Neuron (in vitro differentiated cells): ENCODE data around the gene BET1L.

ENCODE experiments used
- H2AFZ ChIP-seq: one replicate; pipeline ENCODE4 v1.6.1; 2013; ENCODE audit warnings: low read depth, mild to moderate bottlenecking, inconsistent platforms, low read length, moderate library complexity
- H3K27me3 ChIP-seq: one replicate; pipeline ENCODE4 v1.6.1; 2013; ENCODE audit warnings: low read length; ENCODE audit not compliant: insufficient read depth
- H3K36me3 ChIP-seq: one replicate; pipeline ENCODE4 v1.6.1; 2013; ENCODE audit warnings: low read length; ENCODE audit not compliant: insufficient read depth
- H3K4me1 ChIP-seq: one replicate; pipeline ENCODE4 v1.6.1; 2013; ENCODE audit warnings: low read length; ENCODE audit not compliant: insufficient read depth
- H3K4me3 ChIP-seq: 2 replicates; pipeline ENCODE4 v1.5.1; 2013; ENCODE audit warnings: mild to moderate bottlenecking, low read length, moderate library complexity
- H3K9me3 ChIP-seq: one replicate; pipeline ENCODE4 v1.6.1; 2013; ENCODE audit warnings: low read length

The BET1L gene

GRCh38 chr11:211741-212140, 4.5 kb upstream of the BET1L start:
- Histone ChIP-seq H2AFZ (no peak overlapping the region), H3K27me3 (no peaks in the 10 kb centered on the region), H3K4me3 (no peak overlapping the region), H3K4me1 (peaks cover 18% of the 10 kb centered on the region), H3K9me3 (no peaks in the 10 kb centered on the region), H3K36me3 (peaks cover 66% of the 10 kb centered on the region)

DNA sequence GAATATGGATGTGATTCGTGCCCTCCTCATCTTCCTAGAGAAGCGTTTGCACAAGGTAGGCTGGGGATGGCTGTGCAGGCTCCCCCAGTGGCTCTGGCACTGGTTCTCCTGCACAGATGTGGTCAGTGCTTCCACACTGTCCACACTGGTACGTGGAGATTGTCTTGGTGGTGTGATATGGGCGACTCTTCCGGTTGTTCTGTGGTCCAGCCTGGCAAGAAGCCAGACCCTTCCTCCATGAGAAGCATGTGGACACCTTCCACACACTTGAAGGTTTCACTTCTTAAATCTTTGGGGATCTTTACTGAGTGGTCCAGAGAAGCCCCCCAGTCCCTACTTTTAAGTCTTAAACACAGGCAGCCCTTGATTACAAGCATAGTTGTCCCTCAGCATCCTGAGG, 4.1 kb upstream of the BET1L start:
- Histone ChIP-seq H3K4me3 (no peak overlapping the region), H3K9me3 (no peaks in the 10 kb centered on the region), H2AFZ (no peak overlapping the region), H3K36me3 (peaks cover 62% of the 10 kb centered on the region), H3K27me3 (no peaks in the 10 kb centered on the region), H3K4me1 (peaks cover 21% of the 10 kb centered on the region)

- H3K36me3 ChIP-seq, result peaks cover 60% of the 10 kb centered on the region
- no peak overlapping the region for H2AFZ ChIP-seq
- no peak overlapping the region for H3K4me3 ChIP-seq
- peaks cover 26% of the 10 kb centered on the region for H3K4me1 ChIP-seq
- no peaks in the 10 kb centered on the region for H3K9me3 ChIP-seq
- no peaks in the 10 kb centered on the region for H3K27me3 ChIP-seq
Measured at GRCh38 chr11:210803-211180, 3.6 kb upstream of the BET1L start.

DNA sequence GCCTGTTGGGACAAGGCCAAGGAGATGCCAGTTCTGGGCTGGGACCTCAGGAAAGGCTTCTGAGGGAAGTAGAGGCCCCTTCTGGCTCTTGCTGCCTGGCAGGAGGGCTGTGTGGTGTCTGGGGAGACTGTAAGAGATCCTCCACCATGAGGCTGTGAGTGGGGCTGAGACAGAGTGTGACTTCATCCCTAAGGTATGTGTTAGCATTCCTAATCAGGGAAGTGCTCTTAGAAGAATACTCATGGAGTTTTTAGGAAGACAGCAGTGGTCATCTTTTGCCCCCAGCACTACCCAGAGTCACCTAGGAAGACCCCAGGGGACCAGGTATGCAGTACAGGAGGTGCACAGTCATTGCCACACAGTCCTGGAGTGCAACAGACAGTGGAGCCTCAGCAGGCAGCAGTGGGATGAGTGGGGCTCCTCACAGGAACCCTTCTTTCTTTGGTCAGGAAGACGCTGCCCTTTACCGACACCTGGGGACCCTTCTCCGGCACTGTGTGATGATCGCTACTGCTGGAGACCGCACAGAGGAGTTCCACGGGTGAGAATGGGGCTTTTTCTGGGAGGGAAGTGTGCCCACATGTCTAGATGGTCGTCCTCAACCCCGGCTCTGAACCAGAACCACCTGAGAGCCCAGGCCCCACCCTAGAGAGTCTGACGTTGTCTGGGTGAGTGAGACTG, 3.1 kb upstream of the BET1L start:
- Histone ChIP-seq H3K4me1 (peaks cover 28% of the 10 kb centered on the region), H3K27me3 (no peaks in the 10 kb centered on the region), H2AFZ (no peak overlapping the region), H3K4me3 (peak overlapping the region; percentile 60), H3K36me3 (peaks cover 60% of the 10 kb centered on the region), H3K9me3 (no peaks in the 10 kb centered on the region)

GRCh38 chr11:209275-210121, 2.3 kb upstream of the BET1L start:
- H3K4me3 ChIP-seq, result peak overlapping the region; percentile 60
- H2AFZ ChIP-seq, result no peak overlapping the region
- peaks cover 28% of the 10 kb centered on the region for H3K4me1 ChIP-seq
- peaks cover 60% of the 10 kb centered on the region for H3K36me3 ChIP-seq
- H3K27me3 ChIP-seq, result no peaks in the 10 kb centered on the region
- H3K9me3 ChIP-seq, result no peaks in the 10 kb centered on the region

DNA sequence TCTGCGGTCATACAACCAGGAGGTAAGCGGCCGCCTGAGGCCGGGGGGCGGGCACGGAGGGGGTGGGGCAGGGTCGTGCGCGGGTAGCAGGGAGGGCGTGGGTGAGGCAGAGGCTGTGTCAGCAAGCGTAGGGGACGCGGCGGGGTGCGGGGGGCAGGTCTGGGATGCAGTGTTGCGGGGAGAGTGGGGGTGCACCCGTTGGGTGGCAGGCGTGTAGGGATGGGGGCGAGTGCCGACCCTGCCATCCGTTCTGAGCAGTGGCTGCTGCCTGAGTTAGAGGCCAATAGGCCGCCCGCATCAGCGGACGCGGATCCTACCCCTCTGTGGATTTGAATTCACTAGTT, 1.7 kb upstream of the BET1L start:
- no peak overlapping the region for H2AFZ ChIP-seq

DNA sequence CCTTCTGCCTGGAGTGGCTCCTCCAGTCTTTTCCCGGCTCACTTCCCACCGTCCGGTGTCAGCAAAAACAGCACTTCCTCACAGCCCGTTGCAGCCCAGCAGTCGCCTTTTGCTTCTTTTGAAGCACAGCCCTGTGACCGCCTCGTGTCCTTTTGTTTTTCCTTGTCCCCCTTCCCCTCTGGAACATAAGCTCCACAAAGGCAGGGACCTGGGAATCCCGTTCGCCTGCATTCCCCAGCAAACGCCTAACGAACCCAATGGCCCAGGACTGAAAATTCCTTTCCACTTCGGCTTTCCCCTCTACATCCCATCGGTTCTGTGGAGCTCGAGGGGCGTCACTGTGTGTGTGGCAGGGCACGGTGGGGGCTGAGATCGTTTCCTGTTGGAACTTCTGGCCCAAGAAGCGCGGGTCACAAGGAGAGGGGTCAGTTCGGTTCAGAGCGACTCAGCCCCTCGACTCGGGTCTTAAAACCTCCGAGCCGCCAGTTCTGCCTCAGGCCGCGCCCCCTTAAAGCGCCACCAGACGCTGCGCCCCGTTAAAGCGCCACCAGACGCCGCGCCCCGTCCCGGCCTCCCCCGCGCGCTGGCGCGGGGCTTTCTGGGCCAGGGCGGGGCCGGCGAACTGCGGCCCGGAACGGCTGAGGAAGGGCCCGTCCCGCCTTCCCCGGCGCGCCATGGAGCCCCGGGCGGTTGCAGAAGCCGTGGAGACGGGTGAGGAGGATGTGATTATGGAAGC, 1.1 kb upstream of the BET1L start:
- Histone ChIP-seq H3K27me3 (no peaks in the 10 kb centered on the region), H3K36me3 (peaks cover 60% of the 10 kb centered on the region), H3K4me3 (peak overlapping the region; percentile 60), H2AFZ (no peak overlapping the region), H3K4me1 (peaks cover 28% of the 10 kb centered on the region), H3K9me3 (no peaks in the 10 kb centered on the region)

More for the DNA sequence above, 1.7 kb upstream of the BET1L start:
- H3K4me1 ChIP-seq, result peaks cover 28% of the 10 kb centered on the region
- H3K4me3 ChIP-seq, result peak overlapping the region; percentile 60
- H3K36me3 ChIP-seq, result peaks cover 60% of the 10 kb centered on the region
- H3K27me3 ChIP-seq, result no peaks in the 10 kb centered on the region
- no peaks in the 10 kb centered on the region for H3K9me3 ChIP-seq

DNA sequence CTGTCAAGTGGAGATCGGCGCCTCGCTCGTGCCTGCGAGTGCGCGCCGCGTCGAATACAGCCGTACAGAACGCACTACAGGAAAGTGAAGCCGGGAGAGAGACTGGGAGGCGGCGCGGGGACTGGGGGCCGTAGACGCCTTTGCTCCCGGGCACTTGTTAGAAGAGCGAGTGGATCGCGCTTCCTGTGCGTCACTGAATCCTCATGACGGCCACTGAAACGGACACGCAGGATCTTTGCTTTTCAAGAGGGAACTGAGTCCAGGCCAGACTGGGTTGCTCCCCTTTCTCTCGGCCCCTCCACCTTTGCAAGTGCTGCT, 623 bp upstream of the BET1L start:
- Histone ChIP-seq H3K36me3 (peaks cover 55% of the 10 kb centered on the region), H3K4me1 (peaks cover 28% of the 10 kb centered on the region), H3K4me3 (peak overlapping the region; percentile 60), H2AFZ (no peak overlapping the region), H3K27me3 (no peaks in the 10 kb centered on the region), H3K9me3 (no peaks in the 10 kb centered on the region)

GRCh38 chr11:206526-207207, 532 bp downstream of the BET1L start:
- peaks cover 44% of the 10 kb centered on the region for H3K36me3 ChIP-seq
- H3K9me3 ChIP-seq, result no peaks in the 10 kb centered on the region
- no peaks in the 10 kb centered on the region for H3K27me3 ChIP-seq
- no peak overlapping the region for H2AFZ ChIP-seq
- H3K4me3 ChIP-seq, result peak overlapping the region; percentile 60
- peaks cover 28% of the 10 kb centered on the region for H3K4me1 ChIP-seq

DNA sequence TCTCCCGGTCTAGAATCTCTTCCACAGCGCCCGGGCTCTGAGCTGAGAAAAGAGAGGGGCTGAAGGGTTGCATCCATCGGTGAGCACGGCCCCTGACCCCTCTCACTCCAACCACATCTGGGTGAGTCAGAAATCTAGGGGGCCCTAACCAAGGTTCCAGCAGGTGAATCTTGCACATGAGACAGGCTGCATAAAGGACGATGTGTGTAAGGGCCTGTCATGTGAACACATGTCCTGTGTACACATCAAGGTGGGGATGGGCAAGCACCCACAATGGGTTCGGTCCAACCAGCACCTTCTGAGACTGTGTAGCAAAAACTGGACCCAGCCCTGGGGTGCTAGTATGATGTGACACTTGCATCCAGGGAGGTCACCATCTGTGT, 1.2 kb downstream of the BET1L start:
- H3K36me3 ChIP-seq, result peaks cover 41% of the 10 kb centered on the region

DNA sequence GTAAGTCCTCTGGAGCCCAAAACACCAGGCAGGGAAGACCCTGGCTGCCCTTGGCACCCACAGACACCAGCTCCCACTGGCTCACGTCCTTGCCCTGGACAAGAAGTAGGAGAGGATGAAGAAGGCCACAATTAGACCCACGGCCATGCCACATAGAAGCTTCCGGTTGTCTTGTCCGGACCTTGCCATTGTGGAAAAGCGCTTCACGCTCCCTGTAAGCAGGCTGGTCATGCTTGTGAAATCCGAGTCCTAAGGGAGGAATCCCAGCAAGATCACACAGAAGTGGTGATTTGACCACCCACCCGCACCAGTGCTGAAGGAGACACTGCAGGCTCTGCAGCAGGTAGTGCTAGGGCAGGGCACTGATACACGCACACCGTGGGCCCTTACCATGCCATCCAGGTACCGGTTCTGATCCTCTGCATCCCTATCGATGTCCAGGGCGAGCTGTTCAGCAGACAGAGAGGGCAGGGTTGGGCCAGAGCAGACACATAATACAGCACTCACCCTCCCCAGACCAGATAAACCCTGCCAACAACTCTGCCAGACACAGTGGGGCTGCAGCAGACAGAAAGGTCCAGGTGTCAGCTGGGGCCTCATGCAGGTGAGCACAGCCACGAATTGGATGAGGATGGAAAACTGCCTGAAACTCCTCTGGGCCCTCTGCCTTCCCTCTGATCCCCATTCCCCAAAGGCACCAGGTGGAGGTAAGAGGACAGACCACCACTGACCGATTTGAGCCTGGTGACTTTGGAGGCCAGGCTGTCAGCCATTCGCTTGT, 1.8 kb downstream of the BET1L start:
- Histone ChIP-seq H3K36me3 (peaks cover 35% of the 10 kb centered on the region), H3K4me3 (peak overlapping the region; percentile 60), H3K9me3 (no peaks in the 10 kb centered on the region)

More for the DNA sequence above, 1.2 kb downstream of the BET1L start:
- Histone ChIP-seq H2AFZ (no peak overlapping the region), H3K9me3 (no peaks in the 10 kb centered on the region), H3K4me3 (peak overlapping the region; percentile 60), H3K27me3 (no peaks in the 10 kb centered on the region), H3K4me1 (peaks cover 28% of the 10 kb centered on the region)

DNA sequence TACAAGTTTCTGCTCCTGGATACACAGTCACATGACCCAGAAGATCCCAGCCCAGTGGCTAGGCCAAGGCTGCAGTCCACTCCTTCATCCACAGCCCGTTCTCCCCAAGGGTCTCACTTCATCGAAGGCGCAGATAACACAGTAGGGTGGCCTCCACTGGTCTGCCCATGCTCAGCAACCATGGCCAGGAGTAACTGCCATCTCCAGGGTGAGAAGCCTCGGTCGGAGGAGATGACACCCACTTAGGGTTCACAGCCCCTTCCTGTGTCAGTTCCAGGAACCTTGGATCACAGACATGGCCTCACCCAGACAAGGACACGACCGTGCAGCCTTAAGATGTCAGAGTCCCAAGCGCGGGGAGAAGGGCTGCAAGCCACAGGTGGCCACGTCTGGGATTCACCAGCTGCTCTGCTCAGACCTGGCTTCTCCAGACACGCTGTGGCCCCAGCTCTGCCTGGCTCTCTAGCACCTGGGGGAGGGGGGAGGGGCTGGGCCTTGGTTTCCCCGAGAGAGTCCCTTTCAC, 2.6 kb downstream of the BET1L start:
- Histone ChIP-seq H3K36me3 (peaks cover 27% of the 10 kb centered on the region), H3K9me3 (no peaks in the 10 kb centered on the region), H3K27me3 (no peaks in the 10 kb centered on the region), H3K4me1 (peaks cover 20% of the 10 kb centered on the region), H2AFZ (no peak overlapping the region), H3K4me3 (no peak overlapping the region)

More for the DNA sequence above, 1.8 kb downstream of the BET1L start:
- H2AFZ ChIP-seq, result no peak overlapping the region
- no peaks in the 10 kb centered on the region for H3K27me3 ChIP-seq
- H3K4me1 ChIP-seq, result peaks cover 28% of the 10 kb centered on the region
